Esophagus muscularis mucosa (tissue), 4 donors: Measurements from ENCODE around the gene B4GALT3. TPM values are rescaled to one million over a fixed set of nuclear protein-coding genes. Genes with fewer than 3 reads are reported as not detected.
A peak's percentile ranks its signal among the peaks of the same experiment; 100 is the strongest.

Source experiments
- DNase-seq: peaks from one replicate; pipeline ENCODE4 v3.0.0-alpha.2; 2017; ENCODE audit errors: extremely low spot score
- H3K27ac ChIP-seq, 4 donors: fragments of 200-600 bp; sonication (generic); replicated peaks in 1 of 4; 1 replicate in 3 of 4; 2 replicates in 1 of 4; pipeline ENCODE4 v1.5.1; 2016 to 2019; ENCODE audit warnings: mild to moderate bottlenecking in 1 of 4
- H3K27me3 ChIP-seq, 4 donors: fragments of 200-600 bp; sonication (generic); one replicate each; pipeline versions ENCODE4 v1.5.1 to v1.6.0; 2016 to 2019
- H3K36me3 ChIP-seq, 4 donors: fragments of 200-600 bp; sonication (generic); one replicate each; pipeline ENCODE4 v1.5.1; 2016 to 2019
- H3K4me1 ChIP-seq, 4 donors: fragments of 200-600 bp; sonication (generic); one replicate each; pipeline ENCODE4 v1.5.1; 2016 to 2019
- H3K4me3 ChIP-seq, 4 donors: fragments of 200-600 bp; sonication (generic); 1 replicate in 2 of 4; 2 replicates in 2 of 4; pipeline ENCODE4 v1.5.1; 2016 to 2019; ENCODE audit warnings: mild to moderate bottlenecking in 4 of 4, moderate library complexity in 1 of 4
- H3K9me3 ChIP-seq, 4 donors: fragments of 200-600 bp; sonication (generic); 1 replicate in 3 of 4; 2 replicates in 1 of 4; pipeline ENCODE4 v1.5.1; 2016 to 2019
- CTCF ChIP-seq, 3 experiments: fragments of 200-600 bp in 2 of 3; fragments of 450-650 bp in 1 of 3; sonication (generic) in 2 of 3; IDR thresholded peaks; one replicate each; pipeline ENCODE4 v1.5.1; 2017 to 2019; ENCODE audit warnings: antibody characterized with exemption in 3 of 3, mild to moderate bottlenecking in 2 of 3, moderate library complexity in 1 of 3
- EP300 ChIP-seq: sonication (generic); formaldehyde crosslinking; IDR thresholded peaks from one replicate; pipeline ENCODE4 v1.6.1; 2017; ENCODE audit warnings: antibody characterized with exemption
- POLR2A ChIP-seq: fragments of 450-650 bp; IDR thresholded peaks from one replicate; pipeline ENCODE4 v1.6.1; 2017; ENCODE audit warnings: antibody characterized with exemption, moderate library complexity, mild to moderate bottlenecking, low read depth
- POLR2AphosphoS5 ChIP-seq, 2 donors: sonication (generic); formaldehyde crosslinking; IDR thresholded peaks; one replicate each; pipeline ENCODE4 v1.6.1; 2017; ENCODE audit warnings: antibody characterized with exemption in 2 of 2
- WGBS: methylation state at CpG from one replicate; pipeline ENCODE4 v1.1.5; 2018; 5-methylcytosine and 5-hydroxymethylcytosine counted together
- intact Hi-C: fragments of 100-400 bp; cut with DNase I; formaldehyde crosslinking; loops from one replicate; pipeline ENCODE4 v1.15.1; 2023
- total RNA-seq, 4 donors: library from RNA; depleted of rRNA; stranded (reverse); fragments of >200 nt; gene quantifications; one replicate each; pipeline versions ENCODE4 v1.1.0 to v1.2.1, GENCODE V29; 2016

B4GALT3 gene
- total RNA-seq, 4 donors from 2014 or later: 14.1 to 26.5 (median 21.8) TPM

DNA sequence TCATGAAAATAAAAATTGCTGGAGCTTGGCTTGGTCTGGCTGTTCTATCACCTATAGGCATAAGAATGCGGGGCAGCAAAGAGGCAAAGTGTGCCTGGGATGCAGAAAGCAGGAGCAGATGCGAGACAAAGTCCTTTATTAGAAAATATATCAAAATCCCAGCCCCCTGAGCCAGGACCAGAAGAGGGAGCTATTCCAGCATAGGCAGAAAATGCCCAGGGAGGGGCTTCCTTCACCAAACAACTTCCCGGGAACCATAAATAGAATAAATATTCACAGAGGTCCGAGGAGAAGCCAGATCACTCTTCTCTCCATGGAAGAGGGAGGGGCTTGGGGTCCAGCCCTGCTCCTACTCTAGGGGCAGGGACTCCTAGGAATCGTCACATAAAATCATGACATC is 6.1 kb downstream of the B4GALT3 start:
- Histone ChIP-seq H3K4me1 (peaks cover 29 to 46% (median 44%) of the 10 kb centered on the region in 4 donors), H3K36me3 (peaks cover 41 to 80% (median 78%) of the 10 kb centered on the region in 4 donors), H3K27me3 (no peaks in the 10 kb centered on the region), H3K9me3 (no peaks in the 10 kb centered on the region), H3K4me3 (no peak overlapping the region), H3K27ac (peak overlapping the region in 2 of 4 donors; percentile 32 to 40)
- no peak for TF ChIP-seq CTCF (IDR thresholded peaks at IDR 0.05)
- TF ChIP-seq POLR2A: no peak
- TF ChIP-seq EP300: no peak
- TF ChIP-seq POLR2AphosphoS5 (IDR thresholded peaks at IDR 0.05): no peak
- DNase-seq: no peak
- WGBS: 49% methylated on average over 5 of the region's 5 CpGs
- intact Hi-C loops: no loop called here

DNA sequence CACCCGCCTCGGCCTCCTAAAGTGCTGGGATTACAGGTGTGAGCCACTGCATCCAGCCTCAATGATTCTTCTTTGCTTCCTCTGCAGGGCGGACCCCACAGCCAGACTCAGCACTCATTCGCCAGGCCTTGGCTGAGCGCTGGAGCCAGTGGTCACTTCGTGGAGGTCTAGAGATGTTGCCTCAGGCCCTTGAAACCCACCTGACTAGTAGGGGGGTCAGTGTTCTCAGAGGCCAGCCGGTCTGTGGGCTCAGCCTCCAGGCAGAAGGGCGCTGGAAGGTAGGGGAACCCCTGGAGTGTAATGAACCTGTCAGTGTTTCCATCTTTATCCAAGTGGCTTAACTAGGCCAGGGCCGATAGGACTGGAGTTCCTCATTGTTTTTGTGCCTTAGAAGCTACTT is 8.4 kb downstream of the B4GALT3 start:
- peaks cover 33 to 50% (median 48%) of the 10 kb centered on the region in 4 donors for H3K4me1 ChIP-seq
- H3K27me3 ChIP-seq: peaks cover 0 to 3% (median 0%) of the 10 kb centered on the region in 4 donors
- no peak for DNase-seq
- H3K27ac ChIP-seq: no peak overlapping the region
- H3K4me3 ChIP-seq: no peak overlapping the region
- TF ChIP-seq POLR2A: no peak
- TF ChIP-seq EP300: no peak
- 96% methylated on average over 4 of the region's 9 CpGs for WGBS
- intact Hi-C loops: no loop called here
- no peaks in the 10 kb centered on the region for H3K9me3 ChIP-seq
- H3K36me3 ChIP-seq: peaks cover 28 to 68% (median 63%) of the 10 kb centered on the region in 4 donors

- H3K4me3 ChIP-seq: peak overlapping the region; percentile 67 to 83 (median 73)
- H3K36me3 ChIP-seq: peaks cover 17 to 70% (median 61%) of the 10 kb centered on the region in 4 donors
- H3K4me1 ChIP-seq: peaks cover 20 to 42% (median 35%) of the 10 kb centered on the region in 4 donors
- peak overlapping the region; percentile 86 to 91 (median 88) for H3K27ac ChIP-seq
- peaks cover 0 to 3% (median 0%) of the 10 kb centered on the region in 4 donors for H3K27me3 ChIP-seq
- intact Hi-C loops: no loop called here
- 10% methylated on average over 22 of the region's 33 CpGs for WGBS
- no peak for DNase-seq
- no peak for TF ChIP-seq CTCF (IDR thresholded peaks at IDR 0.05)
- TF ChIP-seq EP300: no peak
- no peak for TF ChIP-seq POLR2AphosphoS5 (IDR thresholded peaks at IDR 0.05)
- no peak for TF ChIP-seq POLR2A
- H3K9me3 ChIP-seq: no peaks in the 10 kb centered on the region
Measured at GRCh38 chr1:161166669-161167548, 10.4 kb downstream of the B4GALT3 start.

DNA sequence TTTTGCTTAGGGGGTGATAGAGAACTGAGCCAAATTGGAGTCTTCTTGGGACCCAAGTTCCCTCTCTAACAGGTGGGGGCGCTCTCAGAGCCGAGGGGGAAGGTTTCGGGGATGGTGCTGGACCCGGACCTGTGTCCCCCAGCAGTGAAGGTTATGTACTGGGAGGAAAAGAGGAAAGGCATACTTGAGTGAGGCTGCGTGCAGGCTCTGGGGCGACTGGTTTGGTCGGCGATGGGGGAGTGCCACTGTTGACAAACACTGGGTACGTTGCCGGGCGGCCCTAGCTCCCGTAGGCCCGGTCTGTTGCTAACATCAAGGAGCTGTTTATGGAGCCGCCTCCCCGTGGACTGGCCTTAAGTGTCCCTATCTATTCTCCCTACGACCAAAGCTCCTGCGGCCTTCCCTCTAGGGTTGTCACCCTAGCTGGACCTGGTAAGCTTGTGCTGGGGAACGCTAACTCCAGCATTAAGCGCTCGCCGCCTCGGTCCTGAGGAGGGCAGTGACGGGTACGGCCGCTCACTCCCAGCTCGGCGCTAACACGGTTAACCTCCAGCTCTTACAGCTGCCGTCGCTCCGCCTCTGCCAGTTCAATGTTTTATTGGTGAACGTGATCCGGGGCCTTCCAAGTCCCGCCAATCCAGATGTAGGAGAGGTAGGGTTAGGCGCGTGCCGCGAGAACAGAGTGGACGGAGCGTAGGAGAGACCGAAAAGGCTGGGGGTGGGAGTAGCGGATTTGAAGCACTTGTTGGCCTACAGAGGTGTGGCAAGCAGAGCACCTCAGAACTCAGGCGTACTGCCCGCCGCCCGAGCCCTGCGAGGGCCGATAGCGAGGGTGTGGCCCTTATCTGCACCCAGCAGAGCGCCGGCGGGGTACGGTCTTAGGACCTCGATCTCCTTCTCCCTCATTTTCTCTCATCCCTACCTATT is 11.3 kb downstream of the B4GALT3 start, which contains the start of gene PPOX:
Gene PPOX, plus strand, starts transcription at position 685 of the 927 bp plus-strand sequence. CDS start 422 bp downstream, outside the sequence.
- H3K9me3 ChIP-seq: no peaks in the 10 kb centered on the region
- H3K27me3 ChIP-seq: peaks cover 0 to 3% (median 0%) of the 10 kb centered on the region in 4 donors
- H3K4me3 ChIP-seq: peak within 1 kb of the TSS; percentile 67 to 83 (median 73)
- peak; percentile 99 for DNase-seq
- TF ChIP-seq POLR2A (no peak), POLR2AphosphoS5 (IDR thresholded peaks at IDR 0.05) (peak; percentile 91 to 92), CTCF (IDR thresholded peaks at IDR 0.05) (peak; percentile 38 to 60 (median 44))
- under 1% methylated on average over 39 of the region's 54 CpGs for WGBS
- H3K4me1 ChIP-seq: peaks cover 28 to 51% (median 41%) of the 10 kb centered on the region in 4 donors
- peak within 1 kb of the TSS; percentile 86 to 91 (median 88) for H3K27ac ChIP-seq
- intact Hi-C loops: no loop called here
- peaks cover 8 to 70% (median 56%) of the 10 kb centered on the region in 4 donors for H3K36me3 ChIP-seq
